ENCODE data around the gene RBMS3. TPM values are rescaled to one million over a fixed set of nuclear protein-coding genes. Genes with fewer than 3 reads are reported as not detected.
"Not testable (repeated sequence)": the region's sequence is repeated elsewhere in the genome, so short reads cannot be mapped to it uniquely, and the experiment has no call there.

RBMS3 gene
- total and polyA plus RNA-seq, 2 of the 8 experiments (the other 6 are each of a cell fraction or from before 2014, with no cell fraction given): 3.7 to 6.9 TPM

DNA sequence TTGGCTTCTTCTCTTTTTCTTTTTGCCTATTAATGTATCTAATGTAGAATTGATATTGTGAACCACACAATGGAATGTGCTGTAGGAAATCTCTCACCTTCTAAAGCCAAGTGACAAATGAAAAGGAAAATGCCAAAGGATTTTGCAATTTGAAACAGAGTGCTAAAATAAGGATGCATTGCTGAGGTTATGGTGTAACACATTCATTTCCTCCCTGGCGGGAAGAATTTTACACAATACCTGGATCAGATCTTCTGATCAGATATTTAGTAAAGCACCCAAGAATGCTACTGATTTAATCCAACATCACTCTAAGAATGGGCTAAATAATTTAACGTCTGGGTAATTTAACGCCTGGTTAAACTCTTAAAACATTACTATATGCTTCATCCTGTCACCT, 527.5 kb downstream of the RBMS3 start:
- H3K4me2 ChIP-seq (ENCODE audit: insufficient read depth in 1 of 2, low read depth in 2 of 2, low read length in 2 of 2); H2BK12ac ChIP-seq (ENCODE audit: low read depth, low read length); H3K4ac ChIP-seq (replicated peaks; ENCODE audit: insufficient read length, low read depth, low read length); H3K23me2 ChIP-seq (ENCODE audit: low read depth, low read length); H3K27me3 ChIP-seq (replicated peaks in 1 of 4; ENCODE audit: control insufficient read depth in 3 of 4, extremely low read depth in 1 of 4, insufficient read depth in 3 of 4, low read length in 3 of 4); H2AFZ ChIP-seq (ENCODE audit: low read length); H3K56ac ChIP-seq (replicated peaks; ENCODE audit: insufficient read length, low read depth, low read length); H2BK5ac ChIP-seq (ENCODE audit: low read depth, low read length); H2BK15ac ChIP-seq (ENCODE audit: low read length); H3K18ac ChIP-seq (ENCODE audit: extremely low read depth, low read length); H3K4me3 ChIP-seq (ENCODE audit: extremely low read depth in 1 of 4, insufficient read depth in 2 of 4, low read depth in 3 of 4, low read length in 4 of 4); H2AK5ac ChIP-seq (ENCODE audit: low read depth, low read length); H3K79me2 ChIP-seq (ENCODE audit: control insufficient read depth in 1 of 2, insufficient read depth in 2 of 2, low read length in 2 of 2); H2BK20ac ChIP-seq (ENCODE audit: low read length); H3K27ac ChIP-seq (ENCODE audit: low read depth, low read length); H2BK120ac ChIP-seq (replicated peaks; ENCODE audit: low read depth, low read length); H3K36me3 ChIP-seq (ENCODE audit: control insufficient read depth in 2 of 4, insufficient read depth in 4 of 4, low read length in 3 of 4); H4K8ac ChIP-seq (ENCODE audit: extremely low read depth, insufficient read depth, low read length); CTCF ChIA-PET (ENCODE audit: partially characterized antibody); H3K79me1 ChIP-seq (ENCODE audit: low read depth, low read length); H3K9ac ChIP-seq (replicated peaks in 1 of 4; ENCODE audit: extremely low read depth in 1 of 4, low read depth in 3 of 4, low read length in 3 of 4); DNase-seq (ENCODE audit: low read depth in 1 of 2, low spot score in 2 of 2); H4K5ac ChIP-seq (ENCODE audit: insufficient read length, low read depth, low read length); H3K9me3 ChIP-seq (ENCODE audit: insufficient read depth in 2 of 2, low read depth in 1 of 2, low read length in 1 of 2); H3K4me1 ChIP-seq (replicated peaks in 1 of 4; ENCODE audit: control insufficient read depth in 3 of 4, insufficient read depth in 4 of 4, low read length in 3 of 4); POLR2A ChIA-PET (ENCODE audit: partially characterized antibody); H3K14ac ChIP-seq (ENCODE audit: insufficient read length); H3K23ac ChIP-seq (ENCODE audit: insufficient read length); H4K20me1 ChIP-seq (replicated peaks in 1 of 2; ENCODE audit: control insufficient read depth in 1 of 2, insufficient read depth in 2 of 2, low read length in 2 of 2); H4K91ac ChIP-seq (replicated peaks; ENCODE audit: insufficient read length, low read length): not testable (repeated sequence)
- WGBS, 2 experiments (ENCODE audit: extremely low coverage in 1 of 2, insufficient coverage in 1 of 2, insufficient read length in 1 of 2, insufficient replicate concordance in 2 of 2, low coverage in 1 of 2, low lambda C conversion rate in 2 of 2, missing lambda C conversion rate in 1 of 2): 94% methylated on average over 3 of the region's 3 CpGs; no CpG with 5 or more reads in 1 of the 2 experiments
- peak; percentile 85 for FAIRE-seq
